GM23338 (cell line): Measurements from ENCODE around the gene HTN1. TPM values are rescaled to one million over a fixed set of nuclear protein-coding genes. Genes with fewer than 3 reads are reported as not detected.
"Not testable (repeated sequence)": the region's sequence is repeated elsewhere in the genome, so short reads cannot be mapped to it uniquely, and the experiment has no call there.

Experiments used
- ATAC-seq: fragments of 200-7000 bp; cut with Tn5 transposase; 3 replicates; pipeline ENCODE4 v1.9.1; 2020
- DNase-seq: peaks from one replicate; pipeline ENCODE4 v3.0.0-alpha.2; 2015; ENCODE audit warnings: low spot score
- H2AFZ ChIP-seq: fragments of 200-600 bp; sonication (generic); 2 replicates; pipeline ENCODE4 v1.8.0; 2016; ENCODE audit warnings: antibody characterized with exemption, mild to moderate bottlenecking, moderate library complexity
- H3F3A ChIP-seq: fragments of 200-600 bp; sonication (generic); replicated peaks from 2 replicates; pipeline ENCODE4 v1.8.0; 2017; ENCODE audit warnings: antibody characterized with exemption, mixed run types, low read depth
- H3K27ac ChIP-seq: fragments of 200-600 bp; sonication (generic); 2 replicates; pipeline ENCODE4 v1.6.1; 2016; ENCODE audit warnings: low read depth
- H3K27me3 ChIP-seq: fragments of 200-600 bp; sonication (generic); 2 replicates; pipeline ENCODE4 v1.8.0; 2016; ENCODE audit warnings: mild to moderate bottlenecking, mixed run types, moderate library complexity; ENCODE audit not compliant: insufficient read depth
- H3K36me3 ChIP-seq: fragments of 200-600 bp; sonication (generic); 2 replicates; pipeline ENCODE4 v1.8.0; 2016; ENCODE audit warnings: mild to moderate bottlenecking; ENCODE audit not compliant: insufficient read depth
- H3K4me1 ChIP-seq: fragments of 200-600 bp; sonication (generic); 2 replicates; pipeline ENCODE4 v1.8.0; 2016; ENCODE audit warnings: mild to moderate bottlenecking, moderate library complexity; ENCODE audit not compliant: insufficient read depth
- H3K4me2 ChIP-seq: fragments of 200-600 bp; sonication (generic); 2 replicates; pipeline ENCODE4 v1.7.1; 2017; ENCODE audit warnings: mixed run types
- H3K4me3 ChIP-seq: fragments of 200-600 bp; sonication (generic); 2 replicates; pipeline ENCODE4 v1.6.1; 2016; ENCODE audit warnings: mixed run types
- H3K79me2 ChIP-seq: fragments of 200-600 bp; sonication (generic); replicated peaks from 2 replicates; pipeline ENCODE4 v1.8.0; 2017; ENCODE audit warnings: mild to moderate bottlenecking; ENCODE audit not compliant: insufficient read depth
- H3K9me2 ChIP-seq: fragments of 200-600 bp; sonication (generic); 2 replicates; pipeline ENCODE4 v1.8.0; 2017; ENCODE audit not compliant: insufficient read depth
- H4K20me1 ChIP-seq: fragments of 200-600 bp; sonication (generic); replicated peaks from 2 replicates; pipeline ENCODE4 v1.8.0; 2017; ENCODE audit warnings: mild to moderate bottlenecking; ENCODE audit not compliant: insufficient read depth
- H3K27ac Mint-ChIP-seq: 2 replicates; pipeline ENCODE4 v1.8.0; 2020; ENCODE audit warnings: inconsistent platforms, mild to moderate bottlenecking, moderate library complexity, mixed read lengths
- H3K27me3 Mint-ChIP-seq: 3 replicates; pipeline ENCODE4 v1.8.0; 2022; ENCODE audit warnings: low read depth, mild to moderate bottlenecking, moderate library complexity, mixed read lengths, inconsistent platforms; ENCODE audit not compliant: insufficient read depth, poor library complexity
- H3K36me3 Mint-ChIP-seq: 3 replicates; pipeline ENCODE4 v1.8.0; 2021; ENCODE audit warnings: low read depth, mild to moderate bottlenecking, inconsistent platforms, moderate library complexity, mixed read lengths
- H3K4me1 Mint-ChIP-seq: 3 replicates; pipeline ENCODE4 v1.8.0; 2020; ENCODE audit warnings: mild to moderate bottlenecking, inconsistent platforms, mixed read lengths
- H3K4me3 Mint-ChIP-seq: 3 replicates; pipeline ENCODE4 v1.8.0; 2021; ENCODE audit warnings: moderate library complexity, mild to moderate bottlenecking, inconsistent platforms, mixed read lengths
- H3K9me3 Mint-ChIP-seq: 3 replicates; pipeline ENCODE4 v1.8.0; 2020; ENCODE audit warnings: moderate library complexity, mild to moderate bottlenecking, inconsistent platforms, mixed read lengths
- CREB1 ChIP-seq: fragments of 250-450 bp; sonication (Bioruptor Pico); IDR thresholded peaks from 2 replicates; pipeline ENCODE4 v1.5.0; 2020; ENCODE audit warnings: low read depth, mild to moderate bottlenecking, moderate library complexity
- CTCF ChIP-seq, 2 experiments: fragments of 200-600 bp in 1 of 2; sonication (generic) in 1 of 2; conservative IDR thresholded peaks; 2 replicates each; pipeline versions ENCODE4 v1.5.1 to v1.6.1; 2016 to 2017; ENCODE audit warnings: antibody characterized with exemption in 2 of 2, low read depth in 2 of 2, mild to moderate bottlenecking in 2 of 2, moderate library complexity in 1 of 2
- EZH2 ChIP-seq: fragments of 200-600 bp; sonication (generic); IDR thresholded peaks from one replicate; pipeline ENCODE4 v1.8.0; 2017; ENCODE audit warnings: antibody characterized with exemption, mild to moderate bottlenecking, low read depth; ENCODE audit not compliant: unreplicated experiment
- JUNB ChIP-seq: IDR thresholded peaks from one replicate; pipeline ENCODE4 v1.6.1; 2016; ENCODE audit warnings: antibody characterized with exemption; ENCODE audit not compliant: unreplicated experiment
- POLR2AphosphoS5 ChIP-seq: IDR thresholded peaks from 2 replicates; pipeline ENCODE4 v1.6.1; 2016; ENCODE audit warnings: antibody characterized with exemption, low read depth
- STAT1 ChIP-seq: IDR thresholded peaks from one replicate; pipeline ENCODE4 v1.6.1; 2016; ENCODE audit warnings: antibody characterized with exemption; ENCODE audit not compliant: unreplicated experiment
- ZNF331 ChIP-seq: fragments of 250-450 bp; sonication (Bioruptor Pico); IDR thresholded peaks from 2 replicates; pipeline ENCODE4 v1.5.0; 2020; ENCODE audit warnings: low read depth, mild to moderate bottlenecking, moderate library complexity
- ZNF462 ChIP-seq: fragments of 250-450 bp; sonication (Bioruptor Pico); IDR thresholded peaks from 2 replicates; pipeline ENCODE4 v1.5.0; 2020; ENCODE audit warnings: mild to moderate bottlenecking, moderate library complexity
- polyA plus RNA-seq: library from polyadenylated mRNA; unstranded; fragments of >200 nt; fragmentation: Nextera tagmentation; extraction: Ambion mirVana; gene quantifications from 2 replicates; pipeline ENCODE4 v1.2.1, GENCODE V29; 2016
- total RNA-seq: library from RNA; depleted of rRNA; stranded (reverse); fragments of >200 nt; shearing (Covaris generic); gene quantifications from 2 replicates; pipeline ENCODE4 v1.2.3, GENCODE V29; 2014

Gene HTN1
- total and polyA plus RNA-seq, 2 experiments from 2014 or later, result not detected

GRCh38 chr4:70023218-70023617, 27.0 kb upstream of the HTN1 start (continued):
- no peak for TF ChIP-seq CTCF (conservative IDR thresholded peaks at IDR 0.05; ENCODE audit: low read depth in 2 of 2)
- no peak for TF ChIP-seq CREB1 (CRISPR knock-in tag)
- TF ChIP-seq POLR2AphosphoS5, result no peak
- TF ChIP-seq ZNF462 (CRISPR knock-in tag), result no peak

- ATAC-seq (no peak), DNase-seq (no peak)
- no peaks in the 10 kb centered on the region for H3K36me3 ChIP-seq
- no peaks in the 10 kb centered on the region for H3K27me3 Mint-ChIP-seq
- H3K4me2 ChIP-seq, result no peak overlapping the region
- TF ChIP-seq JUNB (no peak), STAT1 (no peak), CTCF (conservative IDR thresholded peaks at IDR 0.05; ENCODE audit: low read depth in 2 of 2) (no peak), ZNF331 (CRISPR knock-in tag) (no peak), EZH2 (no peak)
- H3K79me2 ChIP-seq, result no peaks in the 10 kb centered on the region
- H3K36me3 Mint-ChIP-seq, result no peaks in the 10 kb centered on the region
- H3K4me3 ChIP-seq, result no peak overlapping the region
- no peak overlapping the region for H3K4me3 Mint-ChIP-seq
- H4K20me1 ChIP-seq, result no peaks in the 10 kb centered on the region
- H3K4me1 ChIP-seq, result no peaks in the 10 kb centered on the region
- no peaks in the 10 kb centered on the region for H3F3A ChIP-seq
- no peaks in the 10 kb centered on the region for H3K4me1 Mint-ChIP-seq
- no peak overlapping the region for H3K27ac Mint-ChIP-seq
- H3K27ac ChIP-seq, result no peak overlapping the region
- H3K9me3 Mint-ChIP-seq, result no peaks in the 10 kb centered on the region
- no peaks in the 10 kb centered on the region for H3K27me3 ChIP-seq
- no peaks in the 10 kb centered on the region for H3K9me2 ChIP-seq
- no peak overlapping the region for H2AFZ ChIP-seq
Observed at GRCh38 chr4:70027011-70027410, 23.2 kb upstream of the HTN1 start.

GRCh38 chr4:70028159-70028558, 22.1 kb upstream of the HTN1 start, which contains the start of gene HTN3:
TSS of gene HTN3 (plus strand) at chr4:70028459. CDS start at chr4:70030741, 2,282 bp downstream.
- not testable (repeated sequence) for H3K4me3 Mint-ChIP-seq, H3K36me3 Mint-ChIP-seq, H3K4me1 Mint-ChIP-seq, ATAC-seq, H3K4me2 ChIP-seq, H3K27ac ChIP-seq, DNase-seq, H3K27ac Mint-ChIP-seq, H3F3A ChIP-seq, H3K9me3 Mint-ChIP-seq, H3K4me3 ChIP-seq, H3K4me1 ChIP-seq, H4K20me1 ChIP-seq, H3K27me3 Mint-ChIP-seq, H3K27me3 ChIP-seq, H3K36me3 ChIP-seq, H3K79me2 ChIP-seq, H3K9me2 ChIP-seq, H2AFZ ChIP-seq
